ENCODE data around the gene LIMCH1.

- TF ChIP-seq TAF1 (IDR thresholded peaks at IDR 0.05; ENCODE audit: borderline replicate concordance, insufficient read depth, low read length) = no peak
- TF ChIP-seq POLR2AphosphoS5 (IDR thresholded peaks at IDR 0.05; ENCODE audit: low read depth, low read length) = no peak
Measured at GRCh38 chr4:41748571-41749475, 210.9 kb downstream of the LIMCH1 start, which contains the start of gene PHOX2B.

Measured in PFSK-1 (cell line).